Measurements from ENCODE around the gene STMND1.
"Not testable (repeated sequence)": the region's sequence is repeated elsewhere in the genome, so short reads cannot be mapped to it uniquely, and the experiment has no call there.

STMND1 gene

DNA sequence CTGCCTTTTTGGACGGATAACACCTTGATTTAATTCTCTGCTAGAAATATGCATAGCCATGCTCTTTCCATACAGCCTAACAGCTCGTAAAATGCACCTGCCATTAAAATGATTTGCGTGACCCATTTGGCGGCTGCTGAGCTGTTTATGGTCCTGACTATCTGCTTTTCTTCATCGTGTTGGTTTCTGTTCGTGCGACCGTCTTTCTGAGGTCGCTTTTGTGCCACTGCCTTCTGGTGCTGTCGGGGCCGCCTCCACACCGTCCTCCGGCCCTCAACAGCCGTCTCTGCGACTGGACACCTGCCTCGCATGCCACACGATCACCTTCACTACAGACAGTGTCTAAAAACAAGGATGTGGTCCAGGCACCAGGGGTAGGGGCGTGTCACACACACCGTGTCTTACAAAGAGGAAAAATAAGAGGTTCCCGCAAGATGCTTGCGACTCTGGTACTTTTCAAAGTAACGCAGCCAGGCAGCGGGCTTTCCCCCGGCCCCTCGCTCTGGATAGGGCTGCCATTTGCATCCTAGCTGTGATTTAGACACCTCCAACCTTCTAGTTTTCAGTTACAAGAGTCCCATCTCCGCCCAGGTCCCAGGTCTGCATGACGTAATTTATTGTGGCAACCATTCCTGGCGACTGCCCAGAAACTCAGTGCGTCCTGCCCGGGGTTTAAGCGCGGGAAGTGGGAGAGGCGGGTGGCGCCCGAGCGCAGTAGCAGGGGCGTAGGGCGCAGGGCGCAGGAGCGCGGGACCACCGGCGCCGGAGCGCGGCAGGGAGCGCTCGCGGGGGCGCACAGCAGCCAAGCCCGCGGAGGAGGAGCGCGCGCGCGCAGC lies at the start of gene STMND1:
STMND1 (plus strand) TSS at position 629 of the 836 bp plus-strand sequence. CDS start 208 bp downstream, outside the sequence.
- no peak for DNase-seq (ENCODE audit: low read depth in 2 of 2)

DNA sequence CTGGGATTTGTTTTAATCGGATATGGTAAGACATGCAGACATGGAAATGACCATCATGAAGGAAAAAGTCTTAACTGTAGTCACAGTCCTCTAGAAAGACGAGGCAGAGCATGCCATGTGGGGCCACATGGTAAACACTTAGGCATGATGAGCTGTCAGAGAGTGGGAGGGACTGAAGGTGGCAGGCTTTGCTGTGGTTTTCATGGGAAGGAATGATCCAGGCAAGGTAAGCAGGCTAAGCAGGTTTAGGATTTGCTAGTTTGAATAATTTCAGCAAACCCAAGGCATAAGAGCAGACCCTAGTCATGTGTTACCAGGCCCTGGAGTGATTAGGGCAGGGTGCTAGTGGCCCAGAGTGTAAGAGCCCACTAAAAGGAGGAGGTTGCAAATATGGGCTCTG lies 47.2 kb upstream of the STMND1 start:
- DNase-seq (ENCODE audit: low read depth in 2 of 2) = no peak

DNA sequence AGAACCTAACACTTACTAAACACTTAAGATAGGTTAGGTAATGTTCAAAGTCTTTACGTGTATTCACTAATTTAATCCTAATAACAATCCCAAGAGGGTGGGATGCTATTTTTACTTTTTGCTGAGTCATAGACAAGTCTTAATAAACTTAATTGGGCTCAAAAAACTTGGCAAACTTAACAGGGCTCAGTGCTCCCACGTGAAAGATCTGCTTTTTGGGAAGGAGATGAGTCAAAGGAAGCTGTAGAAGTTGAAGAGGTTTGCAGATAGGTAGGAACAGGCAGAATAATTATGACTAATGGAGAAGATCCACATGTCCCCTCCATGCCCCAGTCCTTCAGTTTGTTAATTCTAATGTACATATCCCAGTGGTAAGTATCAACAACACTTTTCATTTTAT lies 44.5 kb upstream of the STMND1 start:
- no peak for DNase-seq (ENCODE audit: low read depth in 2 of 2)

DNA sequence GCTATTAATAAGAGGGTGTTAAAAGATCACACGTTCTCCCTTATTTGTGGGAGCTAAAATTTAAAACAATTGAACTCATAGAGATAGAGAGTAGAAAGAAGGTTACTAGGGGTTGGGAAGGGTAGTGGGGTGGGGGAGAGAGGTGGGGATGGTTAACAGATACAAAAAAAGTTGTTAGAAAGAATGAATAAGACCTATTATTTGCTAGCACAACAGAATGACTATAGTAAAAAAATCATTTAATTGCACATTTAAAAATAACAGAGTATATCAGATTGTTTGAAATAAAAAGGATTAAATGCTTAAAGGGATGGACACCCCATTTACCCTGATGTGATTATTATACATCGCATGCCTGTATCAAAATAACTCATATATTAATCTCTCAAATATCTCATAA lies 43.3 kb upstream of the STMND1 start:
- no peak for DNase-seq (ENCODE audit: low read depth in 2 of 2)

DNA sequence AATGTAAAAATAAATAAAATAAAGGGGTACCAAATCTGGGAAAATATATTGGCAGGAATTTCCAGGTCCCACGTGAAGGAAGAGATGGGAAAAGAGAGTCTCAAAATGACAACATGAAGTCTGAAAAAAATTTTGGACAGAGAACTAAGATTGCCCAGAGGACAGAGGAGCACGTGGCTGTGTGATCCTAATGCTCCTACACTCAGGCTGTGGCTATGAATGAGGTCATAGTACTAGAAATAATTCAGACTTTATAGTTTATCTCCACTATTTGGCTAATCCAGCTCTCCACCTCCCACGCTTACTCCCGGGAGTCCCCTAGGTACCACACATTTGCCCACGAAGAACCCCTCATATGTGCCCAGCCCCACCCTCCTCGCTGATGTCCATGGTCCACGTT lies 42.8 kb upstream of the STMND1 start:
- no peak for DNase-seq (ENCODE audit: low read depth in 2 of 2)

DNA sequence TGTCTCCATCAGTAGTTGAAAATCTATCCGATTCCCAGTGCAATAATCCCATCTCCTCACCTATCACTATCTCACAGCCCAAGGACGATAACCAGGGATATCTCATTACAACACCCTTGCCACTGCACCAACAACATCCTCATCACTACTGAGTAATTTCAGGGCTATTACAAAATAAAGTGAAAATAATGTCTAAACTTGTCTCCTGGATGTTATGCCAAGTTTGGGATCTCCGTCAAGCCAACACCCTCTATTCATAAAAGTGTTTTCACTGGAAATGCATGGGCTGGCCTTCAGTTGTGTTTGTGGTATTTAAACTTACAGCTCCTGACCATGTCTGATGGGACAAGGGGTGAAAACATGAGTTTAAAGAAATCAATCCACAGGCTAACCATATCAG lies 42.0 kb upstream of the STMND1 start:
- no peak for DNase-seq (ENCODE audit: low read depth in 2 of 2)

DNA sequence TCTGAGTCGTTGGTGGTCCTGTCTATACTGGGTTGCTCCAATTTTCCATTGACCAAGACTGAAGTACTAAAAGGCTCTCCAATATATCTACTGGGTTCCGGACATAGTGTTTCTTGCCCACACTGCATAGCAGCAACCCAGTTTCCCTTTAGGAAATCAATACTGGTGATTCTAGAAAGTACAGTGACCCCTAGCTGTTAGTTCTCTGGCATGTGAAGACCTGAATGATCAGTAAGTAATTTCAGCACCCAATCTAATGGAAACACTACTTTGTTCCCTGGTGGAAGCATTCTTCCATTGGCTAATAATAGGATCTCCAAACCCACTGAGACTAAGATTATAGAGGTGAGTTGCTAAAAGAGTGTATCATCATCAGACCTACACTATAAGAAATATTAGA lies 40.8 kb upstream of the STMND1 start:
- no peak for DNase-seq (ENCODE audit: low read depth in 2 of 2)

DNA sequence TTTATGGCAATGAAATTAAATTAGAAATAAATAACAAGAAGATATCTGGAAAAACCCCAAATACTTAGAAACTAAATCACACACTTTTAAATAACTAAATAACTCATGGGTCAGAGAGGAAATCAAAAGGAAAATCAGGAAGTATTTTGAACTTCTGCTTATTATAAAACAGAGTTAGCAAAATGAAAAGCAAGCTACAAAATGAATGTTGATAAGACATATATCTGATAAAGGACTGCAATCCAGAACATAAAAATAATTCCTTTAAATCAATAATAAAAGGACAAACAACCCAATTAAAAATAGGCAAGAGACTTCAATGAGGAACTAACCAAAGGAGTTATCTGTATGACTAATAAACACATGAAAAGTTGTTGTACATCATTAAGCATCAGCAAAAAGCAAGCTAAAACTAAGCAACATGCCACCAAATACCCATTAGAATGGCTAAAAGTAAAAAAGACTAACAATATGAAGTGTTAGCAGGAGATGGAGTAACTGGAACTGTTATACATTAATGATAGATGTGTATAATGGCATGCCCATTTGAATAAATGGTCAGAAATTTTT lies 38.9 kb upstream of the STMND1 start:
- DNase-seq (ENCODE audit: low read depth in 2 of 2) = no peak

DNA sequence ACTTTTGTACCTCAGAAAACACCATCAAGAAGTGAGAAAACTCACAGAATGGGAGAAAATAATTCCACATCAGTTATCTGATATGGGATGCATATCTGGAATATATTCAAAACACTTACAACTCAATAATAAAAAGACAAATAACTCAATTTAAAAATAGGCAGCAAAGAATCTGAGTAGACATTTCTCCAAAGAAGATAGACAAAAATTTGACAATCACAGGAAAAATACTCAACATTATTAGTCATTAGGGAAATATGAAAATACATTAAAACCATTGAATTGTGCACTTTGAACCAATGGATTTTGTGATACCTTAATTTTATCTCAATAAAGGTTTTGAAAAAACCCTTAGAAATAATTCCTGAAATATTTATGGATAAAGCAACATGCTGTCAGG lies 36.9 kb upstream of the STMND1 start:
- DNase-seq (ENCODE audit: low read depth in 2 of 2) = no peak

DNA sequence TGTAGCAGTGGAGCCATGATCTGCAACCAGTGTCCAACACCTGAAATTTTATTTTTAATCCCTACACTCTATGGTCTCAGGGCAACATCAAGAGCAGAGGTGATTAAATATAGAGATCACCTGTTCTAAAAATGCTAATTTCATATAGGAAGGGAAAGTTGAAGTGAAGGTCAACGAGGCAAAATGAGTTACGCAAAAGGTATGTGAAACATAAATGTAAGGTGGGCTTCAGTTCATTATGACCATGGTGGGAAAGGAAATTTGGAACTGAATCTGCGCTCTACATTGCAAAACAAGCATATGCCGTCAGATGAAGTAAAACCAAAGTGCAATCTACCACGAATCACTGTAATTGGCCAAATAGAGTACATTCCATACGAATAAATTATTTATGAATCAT lies 35.2 kb upstream of the STMND1 start:
- no peak for DNase-seq (ENCODE audit: low read depth in 2 of 2)

DNA sequence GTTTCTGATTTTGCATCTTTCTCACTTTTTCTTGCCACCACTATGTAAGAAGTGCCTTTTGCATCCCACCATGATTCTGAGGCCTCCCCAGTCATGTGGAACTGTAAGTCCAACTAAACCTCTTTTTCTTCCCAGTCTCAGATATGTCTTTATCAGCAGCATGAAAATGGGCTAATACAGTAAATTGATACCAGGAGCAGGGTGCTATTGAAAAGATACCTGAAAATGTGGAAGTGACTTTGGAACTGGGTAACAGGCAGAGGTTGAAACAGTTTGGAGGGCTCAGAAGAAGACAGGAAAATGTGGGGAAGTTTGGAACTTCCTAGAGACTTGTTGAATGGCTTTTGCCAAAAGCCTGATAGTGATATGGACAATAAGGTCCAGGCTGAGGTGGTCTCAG lies 32.9 kb upstream of the STMND1 start:
- DNase-seq (ENCODE audit: low read depth in 2 of 2) = not testable (repeated sequence)

DNA sequence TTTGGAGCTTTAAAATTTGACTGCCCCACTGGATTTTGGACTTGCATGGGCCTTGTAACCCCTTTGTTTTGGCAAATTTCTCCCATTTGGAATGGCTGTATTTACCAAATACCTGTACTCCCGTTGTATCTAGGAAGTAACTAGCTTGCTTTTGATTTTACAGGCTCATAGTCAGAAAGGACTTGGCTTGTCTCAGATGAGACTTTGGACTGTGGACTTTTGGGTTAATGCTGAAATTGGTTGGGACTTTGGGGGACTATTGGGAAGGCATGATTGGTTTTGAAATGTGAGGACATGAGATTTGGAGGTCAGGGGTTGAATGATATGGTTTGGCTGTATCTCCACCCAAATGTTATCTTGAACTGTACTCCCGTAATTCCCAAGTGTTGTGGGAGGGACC lies 31.4 kb upstream of the STMND1 start:
- not testable (repeated sequence) for DNase-seq (ENCODE audit: low read depth in 2 of 2)

DNA sequence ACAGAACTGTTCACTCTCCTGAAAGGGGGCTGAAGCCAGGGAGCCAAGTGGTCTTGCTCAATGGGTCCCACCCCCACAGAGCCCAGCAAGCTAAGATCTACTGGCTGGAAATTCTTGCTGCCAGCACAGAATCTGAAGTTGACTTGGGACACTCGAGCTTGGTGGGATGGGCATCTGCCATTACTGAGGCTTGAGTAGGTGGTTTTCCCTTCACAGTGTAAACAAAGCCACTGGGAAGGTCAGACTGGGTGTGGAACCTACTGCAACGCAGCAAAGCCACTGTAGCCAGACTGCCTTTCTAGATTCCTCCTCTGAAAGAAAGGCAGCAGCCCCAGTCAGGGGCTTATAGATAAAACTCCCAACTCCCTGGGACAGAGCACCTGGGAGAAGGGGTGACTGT lies 28.3 kb upstream of the STMND1 start:
- DNase-seq (ENCODE audit: low read depth in 2 of 2) = not testable (repeated sequence)

DNA sequence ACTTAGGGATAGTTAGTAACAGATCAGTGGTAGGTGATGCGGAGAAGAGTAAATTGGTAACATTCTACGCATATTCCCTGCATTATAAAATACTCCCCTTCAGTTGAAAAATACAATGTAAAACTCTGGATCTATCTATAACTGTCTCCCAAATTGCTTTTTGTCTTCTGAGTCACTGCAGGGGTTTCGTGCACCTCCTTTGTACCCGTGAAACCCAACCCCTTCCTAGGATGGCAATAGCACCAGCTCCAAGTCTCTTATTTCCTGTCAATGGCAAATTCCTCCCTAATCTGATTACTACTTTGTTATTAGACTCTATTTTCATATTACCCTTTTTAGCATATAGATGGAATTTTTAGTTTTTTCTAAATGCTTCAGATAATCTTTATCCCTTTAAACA lies 20.6 kb upstream of the STMND1 start:
- DNase-seq (ENCODE audit: low read depth in 2 of 2) = no peak

DNA sequence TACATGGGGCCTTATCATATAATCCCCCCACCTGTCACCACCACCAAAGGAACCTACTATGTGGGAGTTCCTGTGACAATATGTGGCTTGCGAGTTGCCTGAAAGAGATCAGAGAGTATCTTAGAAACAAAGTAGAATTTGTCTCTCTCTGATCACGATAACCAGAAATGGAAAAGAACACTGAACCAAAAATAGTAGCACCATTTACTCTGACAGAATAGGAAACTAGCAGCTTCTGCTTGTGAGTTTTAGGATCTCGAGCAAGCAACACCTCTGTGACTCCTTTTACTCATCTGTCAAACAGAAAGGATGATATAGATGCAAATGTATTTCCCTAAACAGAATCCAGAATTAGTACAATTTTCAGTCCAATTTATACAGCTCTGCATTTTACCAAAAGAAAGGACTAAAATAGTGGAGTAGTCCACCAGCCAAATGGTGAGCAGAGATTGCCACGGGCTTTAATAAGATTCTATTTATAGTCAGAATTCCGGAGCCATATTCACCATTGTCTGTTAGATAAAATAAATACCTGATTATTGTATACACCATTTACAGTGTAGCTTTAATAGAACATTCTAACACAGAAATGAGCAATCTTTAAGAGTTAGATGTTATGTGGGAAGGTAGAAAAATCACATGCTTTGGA lies 19.9 kb upstream of the STMND1 start:
- DNase-seq (ENCODE audit: low read depth in 2 of 2) = no peak

DNA sequence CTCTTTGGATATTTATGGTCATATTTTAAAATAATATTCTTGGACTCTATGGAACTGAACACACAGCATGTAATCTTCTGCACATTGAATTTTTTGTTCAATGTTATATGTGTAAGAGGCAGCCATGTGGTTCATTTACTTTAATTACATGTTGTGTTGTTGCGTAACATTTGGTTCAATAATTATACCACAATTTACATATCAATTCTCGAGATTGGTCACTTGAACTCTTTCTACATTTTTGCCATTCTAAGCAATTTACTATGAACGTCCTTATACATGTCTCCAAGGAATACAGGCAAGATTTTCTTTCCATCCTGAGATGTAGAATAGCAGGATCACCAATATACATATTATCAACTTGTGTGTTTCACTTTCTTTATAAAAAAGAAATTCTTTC lies 18.5 kb upstream of the STMND1 start:
- DNase-seq (ENCODE audit: low read depth in 2 of 2) = no peak

DNA sequence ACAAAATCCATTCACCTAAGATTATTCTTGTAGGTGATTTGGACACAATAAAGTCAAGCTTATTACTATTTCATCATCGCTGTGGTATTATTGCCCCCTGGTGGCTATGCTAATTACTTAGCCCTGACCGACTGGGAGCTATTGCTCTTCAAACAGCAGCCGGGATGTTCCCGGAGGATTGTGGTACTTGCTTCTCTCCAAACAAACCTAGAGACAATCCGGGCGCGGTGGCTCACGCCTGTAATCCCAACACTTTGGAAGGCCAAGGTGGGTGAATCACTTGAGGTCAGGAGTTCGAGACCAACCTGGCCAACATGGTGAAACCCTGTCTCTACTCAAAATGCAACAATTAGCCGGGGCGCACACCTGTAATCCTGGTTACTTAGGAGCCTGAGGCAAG lies 15.4 kb upstream of the STMND1 start:
- peak in 1 of 2 donors; percentile 1 for DNase-seq (ENCODE audit: low read depth in 2 of 2)

DNA sequence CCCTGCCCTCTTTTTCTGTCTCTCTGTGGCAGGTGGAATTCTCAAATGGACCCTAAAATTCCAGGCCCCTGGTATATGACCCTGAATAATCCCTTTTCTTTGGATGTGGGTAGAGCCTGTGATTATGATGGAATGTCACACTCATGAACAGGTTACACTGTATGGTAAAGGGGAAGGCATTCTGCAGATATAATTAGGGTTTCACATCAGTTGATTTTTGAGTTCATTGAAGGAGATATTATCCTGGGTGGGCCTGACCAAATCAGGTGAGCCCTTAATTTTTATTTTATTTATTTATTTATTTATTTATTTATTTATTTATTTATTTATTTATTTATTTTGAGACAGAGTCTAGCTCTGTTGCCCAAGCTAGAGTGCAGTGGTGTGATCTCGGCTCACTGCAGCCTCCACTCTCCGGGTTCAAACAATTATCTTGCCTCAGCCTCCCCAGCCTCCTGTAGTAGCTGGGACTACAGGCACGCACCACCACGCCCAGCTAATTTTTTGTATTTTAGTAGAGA lies 13.7 kb upstream of the STMND1 start:
- DNase-seq (ENCODE audit: low read depth in 2 of 2) = no peak

DNA sequence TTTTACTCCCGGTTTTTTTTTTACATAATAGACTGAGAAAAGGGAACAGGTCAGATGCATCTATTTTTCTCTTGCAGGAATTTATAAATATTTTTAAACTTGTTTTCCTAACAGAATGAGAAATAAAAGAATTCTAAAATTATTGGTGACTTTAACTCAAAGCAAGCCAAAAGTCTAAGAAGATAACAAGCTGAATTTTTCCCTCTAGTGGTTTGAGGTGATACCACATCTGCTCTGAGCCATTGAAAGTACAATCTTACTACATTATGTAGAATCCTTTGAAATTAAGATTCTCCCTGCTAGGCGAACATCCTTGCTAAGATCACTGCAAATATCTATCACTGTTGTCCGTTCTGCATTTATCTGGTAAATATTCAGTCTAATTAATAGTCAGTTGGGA lies 10.7 kb upstream of the STMND1 start:
- no peak for DNase-seq (ENCODE audit: low read depth in 2 of 2)

DNA sequence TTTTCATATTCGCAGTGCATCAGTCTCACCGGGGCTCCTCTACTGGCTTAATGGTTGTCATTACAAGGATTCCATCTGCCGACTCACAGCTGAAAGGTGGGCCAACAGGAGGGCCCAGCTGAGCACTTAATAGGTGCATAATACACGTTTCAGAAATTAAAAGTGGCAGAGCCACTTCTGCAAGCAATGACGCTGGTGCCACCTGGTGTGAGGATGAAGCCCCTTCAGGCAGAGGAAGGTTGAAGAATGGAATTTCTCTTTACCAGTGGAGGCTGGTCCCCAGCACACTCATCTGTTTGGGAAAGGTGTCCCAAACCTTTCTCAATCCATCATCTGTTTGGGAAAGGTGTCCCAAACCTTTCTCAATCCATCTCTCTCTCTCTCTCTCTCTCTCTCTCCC lies 8.2 kb upstream of the STMND1 start:
- DNase-seq (ENCODE audit: low read depth in 2 of 2) = no peak

DNA sequence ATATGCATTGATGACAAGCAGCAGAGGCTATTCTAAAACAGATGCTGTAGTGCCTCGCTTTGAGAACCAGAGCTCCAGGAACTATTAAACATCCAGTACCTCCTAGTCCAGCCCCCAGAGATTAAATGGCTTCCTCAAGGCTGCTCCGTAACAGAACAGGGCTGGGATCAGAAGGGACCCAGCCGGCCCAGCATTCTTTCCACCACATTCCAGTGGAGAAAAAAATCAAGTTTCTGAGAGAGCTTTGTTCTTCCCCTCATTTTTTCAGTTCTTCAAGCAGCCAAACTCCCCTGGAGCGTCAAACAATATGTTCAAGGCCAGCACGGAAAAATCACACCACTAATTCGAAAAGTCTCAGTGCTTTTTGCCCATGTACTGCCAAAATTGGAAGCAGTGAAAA lies 5.8 kb upstream of the STMND1 start:
- no peak for DNase-seq (ENCODE audit: low read depth in 2 of 2)

DNA sequence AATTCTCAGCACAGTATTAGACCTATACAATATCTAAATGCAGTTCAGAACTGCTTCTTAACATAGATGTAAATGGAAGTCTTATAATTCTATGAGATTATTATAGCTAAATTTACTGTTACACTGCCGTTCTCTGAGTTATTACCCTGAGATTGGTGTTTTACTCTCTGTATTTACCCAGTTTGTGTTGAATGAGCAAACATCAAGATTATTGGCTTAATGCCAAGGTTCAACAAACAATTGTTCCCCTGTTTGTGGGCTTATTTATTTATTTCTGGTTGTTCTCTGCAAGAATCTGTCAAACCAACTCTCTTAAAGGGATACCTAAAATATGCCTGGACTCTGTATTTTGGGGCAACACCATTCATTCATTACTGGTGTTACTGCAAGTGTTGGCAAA lies 5.2 kb upstream of the STMND1 start:
- no peak for DNase-seq (ENCODE audit: low read depth in 2 of 2)

DNA sequence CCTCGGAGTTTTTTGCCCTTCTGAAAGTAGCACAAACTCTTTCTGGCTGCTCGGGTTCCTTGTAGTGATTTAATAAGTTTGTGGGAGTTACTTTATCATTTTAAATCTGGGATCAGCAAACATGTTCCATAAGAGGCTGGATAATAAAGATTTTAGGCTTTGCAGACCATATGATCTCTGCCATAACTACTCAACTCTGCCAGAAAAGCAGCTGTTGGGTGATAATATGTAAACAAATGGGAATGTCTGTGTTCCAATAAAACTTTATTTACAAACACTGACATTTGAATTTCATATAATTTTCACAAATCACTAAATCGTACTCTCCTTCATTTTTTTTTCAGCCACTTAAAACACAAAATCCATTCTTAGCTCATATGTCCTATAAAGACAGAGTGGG lies 3.9 kb upstream of the STMND1 start:
- no peak for DNase-seq (ENCODE audit: low read depth in 2 of 2)
